KMS-11 (cell line): ENCODE measurements around the gene FRYL.

ENCODE experiments used
- H2AFZ ChIP-seq: fragments of 200-600 bp; sonication (generic); 2 replicates; pipeline ENCODE4 v1.6.1; 2016; ENCODE audit warnings: antibody characterized with exemption, mixed run types, low read depth
- H3K27ac ChIP-seq: fragments of 200-600 bp; sonication (generic); 2 replicates; pipeline ENCODE4 v1.6.1; 2016; ENCODE audit warnings: mild to moderate bottlenecking, mixed run types
- H3K27me3 ChIP-seq: fragments of 200-600 bp; sonication (generic); 2 replicates; pipeline ENCODE4 v1.6.1; 2017; ENCODE audit warnings: mild to moderate bottlenecking, low read depth, mixed run types, moderate library complexity; ENCODE audit not compliant: insufficient read depth
- H3K36me3 ChIP-seq: fragments of 200-600 bp; sonication (generic); 2 replicates; pipeline ENCODE4 v1.6.1; 2017; ENCODE audit warnings: mild to moderate bottlenecking, mixed run types; ENCODE audit not compliant: insufficient read depth
- H3K4me1 ChIP-seq: fragments of 200-600 bp; sonication (generic); 2 replicates; pipeline ENCODE4 v1.6.1; 2016; ENCODE audit warnings: mild to moderate bottlenecking, low read depth, mixed run types; ENCODE audit not compliant: poor library complexity, severe bottlenecking
- H3K4me2 ChIP-seq: fragments of 200-600 bp; sonication (generic); 2 replicates; pipeline ENCODE4 v1.7.0; 2016; ENCODE audit warnings: mild to moderate bottlenecking, mixed run types
- H3K4me3 ChIP-seq: fragments of 200-600 bp; sonication (generic); IDR thresholded peaks from 2 replicates; pipeline ENCODE4 v1.6.1; 2017; ENCODE audit warnings: low read depth, low read length, mixed read lengths; ENCODE audit not compliant: insufficient read depth
- H3K79me2 ChIP-seq: fragments of 200-600 bp; sonication (generic); 2 replicates; pipeline ENCODE4 v1.6.1; 2016; ENCODE audit warnings: low read depth, mixed run types; ENCODE audit not compliant: insufficient read depth
- H3K9ac ChIP-seq: fragments of 200-600 bp; sonication (generic); 2 replicates; pipeline ENCODE4 v1.6.1; 2016; ENCODE audit warnings: mild to moderate bottlenecking, mixed run types
- H4K20me1 ChIP-seq: fragments of 200-600 bp; sonication (generic); 2 replicates; pipeline ENCODE4 v1.6.1; 2016; ENCODE audit warnings: mild to moderate bottlenecking, mixed run types; ENCODE audit not compliant: insufficient read depth
- TF ChIP-seq, protein P1 (sequence below): fragments of 200-600 bp; sonication (generic); conservative IDR thresholded peaks from 2 replicates; pipeline ENCODE4 v1.6.1; 2017; ENCODE audit warnings: low read depth, mild to moderate bottlenecking, antibody characterized with exemption, low read length, moderate library complexity, mixed read lengths

The FRYL gene

DNA sequence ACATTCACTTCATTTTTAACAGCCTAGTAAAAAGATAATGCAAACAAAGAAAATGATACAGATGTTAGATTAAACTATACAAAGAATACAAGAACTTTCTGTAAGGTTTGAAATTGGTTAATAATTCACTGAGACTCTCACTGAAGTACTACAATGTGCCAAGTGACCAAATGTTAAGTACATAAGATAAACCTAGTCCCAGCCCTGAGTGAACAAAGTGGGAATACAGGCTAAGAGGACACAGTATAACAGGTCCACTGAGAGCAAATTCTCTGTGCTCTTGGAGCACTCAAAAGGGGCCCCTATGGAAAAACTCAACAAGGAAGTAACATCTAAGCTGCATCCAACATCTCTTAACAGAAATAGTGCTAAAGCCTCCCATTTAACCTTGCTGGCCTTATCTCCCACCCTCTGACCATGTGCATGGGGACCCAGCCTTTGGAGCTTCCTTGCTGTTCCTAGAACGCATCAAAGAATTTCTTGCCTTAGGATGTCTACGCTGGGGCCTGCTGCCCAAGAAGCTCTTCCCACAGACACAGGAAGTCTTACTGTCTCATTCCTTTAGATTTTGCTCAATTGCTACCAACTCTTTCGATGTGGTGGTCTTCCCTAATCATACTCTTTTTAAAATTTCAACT lies 176.6 kb downstream of the FRYL start:
- H4K20me1 ChIP-seq = no peaks in the 10 kb centered on the region
- no peaks in the 10 kb centered on the region for H3K27me3 ChIP-seq
- H3K36me3 ChIP-seq = 0 out of 2 replicates have a peak, but pooled peaks cover 4% of the 10 kb centered on the region
- no peaks in the 10 kb centered on the region for H3K79me2 ChIP-seq
- H2AFZ ChIP-seq = no peak overlapping the region
- no peak overlapping the region for H3K9ac ChIP-seq
- H3K27ac ChIP-seq = no peak overlapping the region
- H3K4me2 ChIP-seq = no peak overlapping the region
- no peaks in the 10 kb centered on the region for H3K4me1 ChIP-seq
- no peak overlapping the region for H3K4me3 ChIP-seq
- TF ChIP-seq, protein P1, sequence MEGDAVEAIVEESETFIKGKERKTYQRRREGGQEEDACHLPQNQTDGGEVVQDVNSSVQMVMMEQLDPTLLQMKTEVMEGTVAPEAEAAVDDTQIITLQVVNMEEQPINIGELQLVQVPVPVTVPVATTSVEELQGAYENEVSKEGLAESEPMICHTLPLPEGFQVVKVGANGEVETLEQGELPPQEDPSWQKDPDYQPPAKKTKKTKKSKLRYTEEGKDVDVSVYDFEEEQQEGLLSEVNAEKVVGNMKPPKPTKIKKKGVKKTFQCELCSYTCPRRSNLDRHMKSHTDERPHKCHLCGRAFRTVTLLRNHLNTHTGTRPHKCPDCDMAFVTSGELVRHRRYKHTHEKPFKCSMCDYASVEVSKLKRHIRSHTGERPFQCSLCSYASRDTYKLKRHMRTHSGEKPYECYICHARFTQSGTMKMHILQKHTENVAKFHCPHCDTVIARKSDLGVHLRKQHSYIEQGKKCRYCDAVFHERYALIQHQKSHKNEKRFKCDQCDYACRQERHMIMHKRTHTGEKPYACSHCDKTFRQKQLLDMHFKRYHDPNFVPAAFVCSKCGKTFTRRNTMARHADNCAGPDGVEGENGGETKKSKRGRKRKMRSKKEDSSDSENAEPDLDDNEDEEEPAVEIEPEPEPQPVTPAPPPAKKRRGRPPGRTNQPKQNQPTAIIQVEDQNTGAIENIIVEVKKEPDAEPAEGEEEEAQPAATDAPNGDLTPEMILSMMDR = no peak

DNA sequence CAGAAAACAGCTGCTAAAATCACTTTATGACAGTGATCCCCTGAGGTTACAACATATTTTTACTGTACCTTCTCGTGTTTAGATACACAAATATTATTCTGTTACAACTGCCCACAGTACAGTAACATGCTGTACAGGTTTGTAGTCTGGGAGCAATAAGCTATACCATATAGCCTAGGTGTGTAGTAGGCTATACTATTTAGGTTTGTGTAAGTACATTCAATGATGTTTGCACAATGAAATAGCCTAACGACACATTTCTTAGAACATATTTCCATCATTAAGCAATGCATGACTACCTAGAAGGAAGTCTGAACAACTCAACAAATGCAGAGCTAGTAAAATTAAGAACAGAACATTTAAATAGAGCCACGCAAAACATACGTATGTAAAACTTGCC lies 177.3 kb downstream of the FRYL start:
- Histone ChIP-seq H3K4me2 (no peak overlapping the region), H2AFZ (no peak overlapping the region), H4K20me1 (no peaks in the 10 kb centered on the region), H3K4me3 (no peak overlapping the region), H3K27me3 (no peaks in the 10 kb centered on the region), H3K79me2 (no peaks in the 10 kb centered on the region), H3K9ac (no peak overlapping the region), H3K27ac (no peak overlapping the region), H3K4me1 (no peaks in the 10 kb centered on the region), H3K36me3 (0 out of 2 replicates have a peak, but pooled peaks cover 7% of the 10 kb centered on the region)
- TF ChIP-seq, protein P1 = no peak

DNA sequence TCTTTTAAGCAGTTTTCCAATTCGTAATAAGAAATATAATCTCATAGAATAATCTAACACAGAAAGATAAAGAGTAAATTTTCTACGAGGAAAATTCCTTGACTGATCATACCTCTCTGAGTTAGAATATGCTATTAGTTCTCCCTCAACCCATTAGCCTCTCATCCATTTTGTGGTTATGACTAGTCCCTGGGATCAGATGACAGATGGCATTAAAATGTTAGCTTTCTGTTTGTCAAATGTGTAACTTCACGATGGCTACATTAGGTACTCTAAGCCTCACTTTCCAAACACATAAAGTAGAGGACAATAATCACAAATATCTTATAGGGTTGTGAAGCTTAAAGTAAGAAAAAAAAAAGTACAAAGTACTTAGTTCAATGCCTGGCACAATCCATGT lies 177.9 kb downstream of the FRYL start:
- Histone ChIP-seq H3K27ac (no peak overlapping the region), H3K4me3 (no peak overlapping the region), H3K36me3 (0 out of 2 replicates have a peak, but pooled peaks cover 7% of the 10 kb centered on the region), H2AFZ (no peak overlapping the region), H4K20me1 (no peaks in the 10 kb centered on the region), H3K9ac (no peak overlapping the region), H3K4me2 (no peak overlapping the region), H3K27me3 (no peaks in the 10 kb centered on the region), H3K4me1 (no peaks in the 10 kb centered on the region), H3K79me2 (no peaks in the 10 kb centered on the region)
- TF ChIP-seq, protein P1 = no peak

DNA sequence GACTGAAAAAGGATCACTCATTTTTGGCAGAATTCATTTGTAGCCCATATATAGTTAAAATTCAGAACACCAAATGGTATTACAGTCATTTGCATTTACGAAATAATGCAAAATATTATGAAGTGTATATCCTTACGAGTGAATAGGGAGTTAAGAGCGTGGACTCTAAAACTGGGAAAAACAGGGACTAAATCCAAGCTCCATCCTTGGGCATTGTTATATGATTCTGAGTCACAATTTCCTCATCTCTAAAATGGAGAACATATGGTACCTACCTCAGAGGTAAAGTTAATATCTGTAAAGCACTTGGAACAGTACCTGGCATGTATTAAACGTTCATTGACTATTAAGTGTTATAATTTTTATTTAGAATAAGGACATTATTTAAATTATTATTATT lies 183.7 kb downstream of the FRYL start:
- Histone ChIP-seq H3K4me1 (no peaks in the 10 kb centered on the region), H3K27ac (no peak overlapping the region)
- TF ChIP-seq, protein P1 = no peak

More for the DNA sequence above, 183.7 kb downstream of the FRYL start:
- Histone ChIP-seq H3K36me3 (0 out of 2 replicates have a peak, but pooled peaks cover 7% of the 10 kb centered on the region), H4K20me1 (no peaks in the 10 kb centered on the region), H3K9ac (no peak overlapping the region), H3K27me3 (no peaks in the 10 kb centered on the region), H3K4me3 (no peak overlapping the region), H2AFZ (no peak overlapping the region), H3K79me2 (no peaks in the 10 kb centered on the region), H3K4me2 (no peak overlapping the region)
